HG02973 (cell line): ENCODE measurements around the gene MYB.
"Not testable (repeated sequence)": the region's sequence is repeated elsewhere in the genome, so short reads cannot be mapped to it uniquely, and the experiment has no call there.

ENCODE experiments used
- ATAC-seq: cut with Tn5 transposase; IDR thresholded peaks from one replicate; pipeline ENCODE4 v1.9.1; 2021; ENCODE audit warnings: moderate library complexity; ENCODE audit not compliant: unreplicated experiment

MYB gene

DNA sequence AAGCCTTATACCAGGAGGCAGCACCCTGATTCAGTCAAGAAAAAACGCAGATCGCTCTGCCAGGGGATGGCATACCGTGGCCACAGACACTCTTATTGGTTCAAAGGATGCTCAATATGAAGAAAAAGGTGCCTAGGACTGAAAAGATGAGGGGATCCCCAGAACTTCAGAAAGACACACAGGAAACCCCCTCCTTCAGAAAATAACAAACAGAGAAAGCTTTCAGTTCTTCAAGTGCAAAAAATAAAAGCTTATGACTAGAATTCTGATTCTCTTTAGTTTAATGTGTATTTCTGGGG, 17.7 kb upstream of the MYB start:
- ATAC-seq = peak; percentile 70

DNA sequence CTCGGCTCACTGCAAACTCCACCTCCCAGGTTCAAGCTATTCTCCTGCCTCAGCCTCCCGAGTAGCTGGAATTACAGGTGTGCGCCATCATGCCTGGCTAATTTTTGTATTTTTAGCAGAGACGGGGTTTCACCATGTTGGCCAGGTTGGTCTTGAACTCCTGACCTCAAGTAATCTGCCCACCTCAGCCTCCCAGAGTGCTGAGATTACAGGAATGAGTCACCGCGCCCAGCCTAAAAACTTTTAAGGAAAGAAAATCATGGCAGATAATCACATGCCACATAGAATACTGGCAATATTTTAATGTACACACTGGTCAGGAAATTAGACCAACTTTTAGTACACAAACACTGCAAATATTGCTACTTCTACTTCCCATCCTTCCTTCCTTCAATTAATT, 16.7 kb upstream of the MYB start:
- not testable (repeated sequence) for ATAC-seq

DNA sequence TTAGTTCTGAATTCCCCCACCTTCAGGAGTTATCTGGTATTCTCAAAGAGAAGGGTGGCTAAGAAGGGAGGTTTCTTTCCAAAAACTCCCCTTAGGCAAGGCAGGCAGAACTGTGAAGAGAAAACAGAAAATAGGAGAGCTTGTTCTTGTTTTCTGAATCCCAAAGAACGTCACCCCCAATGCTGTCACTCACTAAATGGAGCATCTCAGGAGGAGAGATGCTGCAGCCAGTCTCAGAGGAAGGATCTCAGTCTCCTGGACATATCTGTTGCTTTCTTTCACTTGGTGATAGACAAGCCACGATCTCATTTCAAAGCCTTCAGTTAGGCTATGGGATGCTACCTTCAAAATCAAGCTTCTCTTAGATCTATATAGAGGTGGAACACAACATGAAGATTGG, 16.1 kb upstream of the MYB start:
- ATAC-seq = no peak

DNA sequence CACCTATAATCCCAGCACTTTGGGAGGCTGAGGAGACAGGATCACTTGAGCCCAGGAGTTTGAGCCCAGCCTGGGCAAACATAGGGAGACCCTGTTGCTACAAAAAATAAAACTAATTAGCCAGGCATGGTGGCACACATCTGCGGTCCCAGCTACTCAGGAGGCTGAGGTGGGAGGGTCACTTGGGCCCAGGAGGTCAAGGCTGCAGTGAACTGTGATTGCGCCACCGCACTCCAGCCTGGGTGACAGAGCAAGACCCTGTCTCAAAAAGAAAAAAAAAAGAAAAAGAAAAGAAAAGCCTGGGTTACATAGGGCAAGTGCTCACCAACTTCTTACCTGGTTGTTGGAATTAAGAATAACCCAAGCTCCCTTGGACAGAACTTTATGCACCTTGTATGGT, 14.6 kb upstream of the MYB start:
- no peak for ATAC-seq

DNA sequence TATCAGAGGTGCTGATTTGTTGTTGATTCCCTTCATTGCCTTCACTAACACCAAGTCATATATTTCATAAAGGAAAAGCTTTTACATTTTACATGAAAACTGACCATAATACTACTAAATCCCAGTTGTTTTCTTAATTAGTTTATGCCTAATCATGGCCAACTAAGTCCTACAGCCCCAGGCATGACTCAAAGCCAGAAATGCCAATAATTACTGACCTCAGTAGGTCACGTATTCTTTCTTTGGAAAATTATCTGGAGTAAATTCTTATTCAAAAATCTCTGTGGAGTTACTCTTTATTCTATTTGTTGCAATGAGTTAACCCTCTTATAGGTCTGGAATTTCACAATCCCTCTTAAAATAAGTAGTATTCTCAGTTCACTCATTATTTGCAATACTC, 13.5 kb upstream of the MYB start:
- ATAC-seq = no peak

DNA sequence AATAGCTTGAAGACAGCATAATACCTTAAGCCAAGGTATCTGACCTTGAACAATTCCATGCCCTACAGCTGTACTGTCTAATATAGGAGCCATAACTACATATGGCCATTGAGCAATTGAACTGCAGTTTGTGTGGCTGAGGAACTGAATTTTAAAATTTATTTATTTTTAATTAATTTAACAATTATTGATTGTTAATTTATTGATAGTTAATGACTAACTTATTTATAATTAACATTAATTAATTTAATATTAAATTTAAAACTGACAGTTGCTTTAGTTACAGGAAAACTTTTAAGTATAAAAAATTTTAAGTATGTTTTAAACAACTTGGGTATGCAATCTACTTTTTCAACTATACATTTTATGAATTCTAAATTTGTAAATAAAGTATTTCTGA, 12.3 kb upstream of the MYB start:
- no peak for ATAC-seq

DNA sequence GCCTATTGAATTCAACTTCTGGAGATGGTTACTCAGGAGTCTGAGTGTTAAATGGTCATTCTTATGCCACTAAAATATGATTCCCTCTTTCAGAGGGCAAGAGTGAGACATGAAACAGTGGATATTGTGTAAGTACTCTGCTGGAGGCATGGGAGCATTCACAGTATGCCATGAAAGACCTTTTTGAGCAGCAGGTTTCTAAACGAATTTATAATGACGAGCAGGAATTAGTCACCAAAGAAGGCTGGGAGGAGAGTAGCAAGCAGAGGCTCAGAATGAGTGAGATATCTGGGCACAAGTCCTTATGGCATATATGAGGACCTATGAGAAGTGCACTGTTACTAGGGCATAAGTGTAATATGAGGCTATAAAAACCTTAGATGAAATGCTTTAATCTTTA, 10.9 kb upstream of the MYB start:
- no peak for ATAC-seq

DNA sequence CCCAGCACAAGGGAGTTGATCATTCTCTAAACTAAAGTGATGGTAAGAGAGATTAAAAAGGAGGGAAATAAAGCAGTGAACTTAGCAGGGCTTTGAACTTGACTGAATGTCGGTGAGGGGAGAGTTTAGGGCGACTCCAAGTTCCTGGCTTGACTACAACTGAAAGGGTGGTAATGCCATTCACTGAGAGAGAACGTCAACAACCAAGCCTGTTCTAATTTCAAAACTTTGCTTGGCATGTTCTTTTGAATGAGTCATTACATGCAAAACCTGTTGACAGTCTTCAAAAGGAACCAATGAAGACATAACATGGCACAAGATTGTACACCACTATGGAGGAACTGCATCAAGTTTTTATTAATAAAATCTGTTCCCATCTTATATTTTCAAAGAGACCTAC, 10.3 kb upstream of the MYB start:
- no peak for ATAC-seq

DNA sequence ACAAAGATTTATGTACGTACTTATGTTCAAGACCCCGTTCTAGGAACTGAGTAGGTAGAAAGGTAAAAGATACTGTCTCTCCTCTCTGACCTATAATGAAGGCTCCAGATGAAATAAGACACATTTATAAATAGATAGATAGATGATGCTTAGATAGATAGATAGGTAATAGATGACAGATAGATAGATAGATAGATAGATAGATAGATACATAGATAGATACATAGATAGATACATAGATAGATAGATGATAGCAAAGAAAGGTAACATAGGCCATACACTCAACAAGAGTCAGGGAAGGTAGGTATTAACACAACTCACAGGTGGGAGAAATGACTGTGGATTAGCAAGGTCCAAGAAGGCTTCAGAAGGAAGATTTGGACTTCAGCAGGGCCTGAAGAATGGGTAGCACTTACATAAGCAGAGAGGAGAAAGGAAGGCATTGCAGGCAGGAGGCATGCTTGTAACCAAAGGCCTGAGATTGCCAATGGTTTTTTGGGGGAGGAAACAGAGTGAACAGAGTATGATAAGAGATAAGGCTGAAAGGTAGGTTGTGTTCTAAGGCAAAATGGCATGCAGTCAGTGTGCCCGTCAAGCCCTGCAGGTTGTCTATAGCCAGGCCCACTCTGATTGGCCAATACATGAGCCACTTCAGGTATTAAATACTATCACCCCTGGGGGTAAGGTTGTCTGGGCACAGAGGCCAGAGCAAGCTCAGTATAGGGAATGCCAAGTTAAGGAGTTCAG, 7.7 kb upstream of the MYB start:
- ATAC-seq = no peak

DNA sequence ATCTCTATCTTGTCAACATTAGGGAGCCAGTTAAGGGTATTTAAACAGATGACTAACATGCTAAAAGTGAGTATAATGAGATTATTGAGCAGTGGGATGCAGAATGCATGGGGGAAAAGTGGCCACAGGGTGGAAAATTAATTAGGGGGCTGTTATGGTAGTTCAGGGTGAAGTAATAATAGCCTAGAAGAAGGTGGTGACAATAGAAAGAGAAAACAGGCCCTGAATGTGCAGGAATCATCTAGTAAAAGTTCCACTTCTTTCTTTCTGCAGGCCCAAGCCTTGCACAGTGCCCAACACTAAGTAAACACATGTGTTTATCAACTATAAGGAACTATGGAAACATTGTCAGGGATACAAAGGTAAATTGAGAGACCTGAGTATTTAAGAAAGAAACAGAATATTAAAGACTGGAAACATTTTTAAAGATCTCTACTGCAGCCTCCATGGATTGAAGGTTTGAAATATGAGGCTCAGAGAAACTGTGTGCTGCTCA, 7.1 kb upstream of the MYB start:
- no peak for ATAC-seq

DNA sequence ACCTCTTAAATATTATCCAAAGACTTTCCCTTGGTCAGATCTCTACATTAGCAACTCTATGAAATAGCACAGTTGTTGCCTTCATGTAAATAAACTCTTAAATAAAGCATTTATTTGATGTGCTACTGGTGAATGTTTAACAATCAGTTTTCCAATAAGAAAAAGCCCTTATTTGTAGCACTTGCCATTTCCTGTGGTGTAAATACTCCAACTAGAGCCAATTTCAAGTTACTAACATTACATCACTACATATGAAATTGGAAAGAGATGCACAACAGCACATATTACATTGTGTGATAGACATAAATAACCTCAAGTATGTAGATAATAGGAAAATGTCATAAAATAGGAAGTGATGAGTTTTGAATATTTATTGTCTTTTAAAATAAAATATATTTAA, 5.0 kb upstream of the MYB start:
- ATAC-seq = no peak

DNA sequence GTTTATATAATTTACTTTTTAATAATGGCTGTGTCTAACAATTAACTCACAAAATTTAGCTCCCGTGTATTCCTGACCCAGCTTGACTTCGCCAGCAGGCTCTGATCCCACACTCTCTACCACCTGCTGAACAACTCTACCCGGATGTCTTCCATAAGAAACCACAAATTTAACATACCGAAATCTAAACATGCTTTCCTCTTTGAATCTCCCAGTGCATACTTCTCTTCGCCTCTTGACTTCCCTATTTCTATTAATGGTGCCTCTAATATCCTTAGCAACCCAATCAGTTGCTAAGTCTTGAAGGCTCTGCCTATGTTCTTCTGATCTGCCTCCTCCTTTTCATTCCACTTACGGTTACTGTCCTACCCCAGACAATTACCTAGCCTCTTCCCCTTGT, 4.6 kb upstream of the MYB start:
- no peak for ATAC-seq

DNA sequence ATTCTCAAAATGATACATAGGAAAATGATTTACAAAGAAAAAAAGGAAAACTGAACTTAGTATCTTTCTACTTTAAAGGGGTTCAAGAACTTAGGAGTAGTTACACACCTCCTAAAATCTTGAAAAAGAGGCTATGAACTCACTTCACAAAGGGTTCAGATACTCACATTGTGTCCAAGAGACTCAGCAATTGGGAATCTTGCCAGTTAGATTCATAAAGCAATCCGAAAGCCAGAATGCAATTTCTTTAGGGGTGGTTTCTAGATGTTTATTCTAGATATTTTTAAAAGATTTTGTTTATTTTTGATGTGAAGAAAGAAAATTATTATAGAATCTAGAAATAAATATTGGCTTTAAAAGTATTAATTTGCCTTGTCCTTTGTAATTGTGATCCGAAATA, 1.7 kb upstream of the MYB start:
- ATAC-seq = no peak

DNA sequence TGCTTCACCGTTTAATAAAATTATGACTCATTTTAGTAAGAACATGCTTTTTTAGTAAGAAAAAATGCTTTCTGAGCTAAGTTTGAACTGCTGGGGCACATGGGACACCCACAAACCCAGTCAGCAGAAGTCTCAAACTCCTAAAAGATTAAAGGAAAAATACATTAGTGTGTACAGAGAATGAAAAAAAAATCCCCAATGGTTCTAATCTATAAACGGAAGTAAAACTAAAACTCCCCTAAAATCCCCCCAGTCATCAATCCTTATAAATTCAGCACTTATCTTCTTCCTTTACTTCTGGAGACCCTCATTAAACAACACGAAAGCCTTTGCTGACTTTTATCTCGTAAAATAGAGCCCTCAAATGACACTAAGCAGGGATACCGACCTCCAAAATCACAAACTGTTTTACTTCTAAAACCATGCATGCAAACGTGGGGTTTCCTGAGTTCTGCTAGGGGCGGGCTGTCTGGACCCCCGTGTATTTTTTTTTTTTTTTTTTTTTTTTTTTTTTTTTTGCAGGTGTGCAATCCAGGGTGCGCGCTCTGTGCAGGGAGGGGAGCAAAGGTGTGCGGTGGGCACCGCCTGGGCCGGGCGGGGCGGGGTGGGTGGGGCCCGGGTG, 1.1 kb upstream of the MYB start:
- ATAC-seq = no peak

DNA sequence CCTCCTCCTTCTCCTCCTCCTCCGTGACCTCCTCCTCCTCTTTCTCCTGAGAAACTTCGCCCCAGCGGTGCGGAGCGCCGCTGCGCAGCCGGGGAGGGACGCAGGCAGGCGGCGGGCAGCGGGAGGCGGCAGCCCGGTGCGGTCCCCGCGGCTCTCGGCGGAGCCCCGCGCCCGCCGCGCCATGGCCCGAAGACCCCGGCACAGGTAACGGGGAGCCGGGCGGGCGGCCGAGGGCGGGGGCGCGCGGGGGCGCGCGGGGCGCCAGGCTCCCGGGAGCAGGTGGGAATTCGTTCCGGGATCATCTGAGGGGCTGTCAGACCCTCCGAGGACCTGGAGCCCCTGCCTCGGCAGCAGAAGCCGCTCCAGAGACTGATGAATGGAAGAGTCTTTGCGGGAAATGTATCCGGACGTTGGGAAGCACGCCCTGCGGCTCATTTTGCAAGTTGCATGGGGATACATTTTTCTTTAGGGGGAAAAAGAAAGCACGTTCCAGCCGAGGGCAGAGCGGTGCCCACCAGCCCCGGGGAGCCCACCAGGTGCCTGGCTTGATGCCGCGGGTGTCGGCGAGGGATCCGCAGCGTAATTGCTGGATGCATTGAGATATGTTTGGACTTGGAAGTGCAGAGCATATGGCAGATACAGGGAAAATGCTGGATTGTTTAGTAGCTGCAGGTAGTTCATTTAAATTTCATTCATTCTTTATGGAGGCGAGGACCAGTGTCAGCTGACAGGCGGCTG, 394 bp downstream of the MYB start:
- ATAC-seq = no peak

DNA sequence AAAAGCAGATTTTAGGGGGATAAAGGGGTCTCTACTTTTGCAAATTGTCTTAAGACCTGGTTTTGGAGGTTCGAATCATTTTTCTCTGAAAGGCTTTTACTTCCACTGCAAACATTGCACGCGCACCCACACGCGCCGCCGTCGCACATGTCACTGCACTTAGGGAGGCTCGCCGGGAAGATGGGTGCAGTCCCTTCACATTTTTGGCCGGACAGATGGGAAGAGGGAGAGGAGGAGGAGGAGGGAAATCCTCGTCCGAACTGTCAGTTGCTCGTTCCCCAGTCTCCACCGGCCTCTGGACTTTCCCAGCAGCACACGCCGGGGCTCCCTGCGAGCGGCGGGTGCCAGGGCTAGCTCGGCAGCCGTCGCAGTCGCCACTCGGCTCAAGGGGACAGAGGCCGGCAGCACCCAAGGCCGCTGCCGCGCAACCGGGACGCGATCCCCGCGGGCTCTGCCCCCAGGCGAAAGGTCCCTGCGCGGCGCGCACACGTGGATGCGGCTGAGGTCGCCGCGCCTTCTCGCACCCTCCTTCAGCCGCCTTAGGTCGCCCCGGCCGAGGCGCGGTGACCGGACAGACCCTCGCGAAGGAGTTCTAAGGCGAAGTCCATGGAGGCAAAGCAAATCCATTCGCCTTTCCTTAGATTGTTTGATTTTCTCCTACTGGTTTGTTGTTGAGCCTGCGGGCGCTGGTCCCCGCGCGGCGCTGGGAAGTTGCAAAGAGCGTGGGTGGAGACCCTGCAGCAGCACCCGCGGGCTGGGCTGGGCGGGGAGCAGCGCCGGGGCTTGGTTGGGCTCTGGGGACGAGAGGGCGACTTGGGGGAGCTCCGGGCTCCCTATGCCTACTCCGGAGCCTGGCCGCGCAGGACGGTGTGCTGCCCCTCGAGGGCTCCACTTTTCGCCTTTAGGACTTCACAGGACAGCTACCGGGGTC, 1.2 kb downstream of the MYB start:
- peak; percentile 11 for ATAC-seq

DNA sequence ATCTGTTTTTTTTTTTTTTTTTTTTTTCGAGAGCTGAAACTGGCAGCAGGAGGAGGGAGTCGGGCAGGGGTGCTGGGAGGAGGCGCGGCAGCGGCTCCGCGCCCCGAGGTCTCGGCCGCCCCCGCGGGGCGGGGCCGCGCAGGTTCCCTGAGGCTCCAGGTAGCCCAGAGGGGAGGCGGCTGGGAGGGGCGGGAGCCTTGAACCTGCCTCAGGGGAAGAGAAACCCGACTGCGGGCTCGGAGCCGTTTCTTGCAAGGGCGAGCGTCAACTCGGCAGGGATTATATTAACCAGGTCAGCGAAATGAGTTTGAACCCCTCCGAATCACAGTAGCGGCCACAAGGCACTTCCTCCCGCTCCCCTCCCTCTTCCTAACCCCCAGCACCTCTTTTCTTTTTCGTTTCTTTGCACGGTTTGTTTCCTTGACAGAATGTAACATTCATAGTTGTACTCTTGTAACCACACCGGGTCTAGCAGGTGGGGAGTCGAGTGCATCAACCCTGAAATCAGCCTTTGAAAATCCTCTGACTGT, 2.0 kb downstream of the MYB start:
- peak; percentile 46 for ATAC-seq

DNA sequence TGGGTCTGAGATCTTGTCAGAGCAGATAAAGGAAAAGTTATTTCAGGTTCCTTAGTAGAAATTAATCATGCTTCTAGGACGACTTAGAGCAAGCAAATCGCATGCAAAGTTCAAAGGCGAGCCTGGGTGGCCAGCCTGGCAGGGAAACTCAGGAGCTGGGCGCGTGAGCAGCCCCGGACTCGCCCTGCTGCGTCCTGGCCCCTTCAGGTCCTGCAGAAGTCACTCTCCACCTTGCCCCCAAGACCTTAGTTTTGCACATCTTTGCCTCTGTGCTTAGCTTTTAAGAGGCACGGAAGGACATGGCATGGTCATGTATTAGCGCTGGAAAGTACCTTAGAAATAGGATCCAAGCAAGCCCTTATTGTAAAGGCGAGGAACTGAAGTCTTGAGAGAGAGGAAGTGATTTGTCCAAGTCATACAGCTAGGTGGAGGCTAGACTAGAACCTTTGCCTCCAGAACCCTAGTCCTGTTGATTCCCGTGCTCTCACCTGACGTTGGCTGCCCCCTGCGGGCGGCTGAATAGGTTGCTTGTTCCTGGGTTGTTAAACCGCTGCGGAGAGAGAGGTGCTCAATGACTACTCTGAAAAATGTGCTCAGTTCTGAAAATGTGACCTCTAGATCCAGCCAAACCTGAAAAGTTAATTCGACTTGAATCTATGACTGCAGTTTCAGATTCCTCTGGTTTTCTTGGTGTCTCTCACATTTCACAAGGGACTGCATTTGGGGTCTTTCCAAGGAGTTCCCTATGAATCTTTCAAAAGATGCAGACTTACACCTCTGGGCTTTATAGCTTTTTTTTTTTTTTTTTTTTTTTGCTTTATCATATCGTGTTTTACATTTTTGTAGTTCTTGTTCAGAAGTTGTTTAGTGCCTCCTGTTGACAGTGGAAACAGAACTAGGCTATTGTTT, 2.7 kb downstream of the MYB start:
- peak; percentile 33 for ATAC-seq

DNA sequence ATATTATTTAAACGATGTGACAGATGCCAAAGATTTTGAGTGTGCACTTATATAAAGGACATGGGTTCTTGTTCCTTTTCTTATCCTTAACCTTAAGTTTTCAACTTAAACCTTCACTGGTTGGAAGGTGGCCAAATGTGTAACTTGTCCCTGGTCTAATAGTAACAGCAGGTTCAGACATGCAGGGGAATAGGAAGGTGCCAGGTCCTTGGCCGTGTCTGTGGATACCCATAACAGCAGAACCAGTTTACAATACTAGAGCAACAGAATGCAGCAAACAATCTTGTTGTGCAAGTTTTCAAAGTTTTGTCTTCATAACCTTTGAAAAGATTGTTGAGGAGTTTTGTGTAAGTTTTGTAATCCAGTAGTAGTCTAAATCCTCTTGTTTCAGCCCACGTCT, 4.4 kb downstream of the MYB start:
- no peak for ATAC-seq

DNA sequence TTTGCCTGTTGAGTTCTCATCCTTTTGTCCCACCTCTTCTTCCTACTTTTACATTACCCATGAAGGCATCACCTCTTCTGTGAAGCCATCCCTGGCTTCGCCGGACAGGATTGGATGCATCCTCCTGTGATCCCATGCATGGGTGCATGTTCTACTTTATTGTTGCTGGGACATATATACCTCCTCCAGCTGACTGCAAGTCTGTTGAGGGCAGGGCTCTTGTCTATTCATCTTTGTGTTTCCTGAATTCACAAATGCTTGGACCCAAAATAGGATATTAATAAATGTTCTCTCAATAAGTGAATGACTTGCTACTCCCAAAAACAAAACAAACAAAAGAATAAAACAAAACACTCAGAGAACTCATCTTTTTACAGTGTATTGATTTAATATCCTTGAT, 5.1 kb downstream of the MYB start:
- ATAC-seq = no peak
